HG03442 (cell line): Measurements from ENCODE around the gene MAZ.
"Not testable (repeated sequence)": the region's sequence is repeated elsewhere in the genome, so short reads cannot be mapped to it uniquely, and the experiment has no call there.

Experiments used
- ATAC-seq: cut with Tn5 transposase; IDR thresholded peaks from one replicate; pipeline ENCODE4 v1.9.1; 2021; ENCODE audit warnings: mild to moderate bottlenecking, moderate library complexity; ENCODE audit not compliant: unreplicated experiment

The MAZ gene

GRCh38 chr16:29806099-29806579 is at the start of gene MAZ:
Gene MAZ, plus strand, starts transcription at chr16:29806529. Its CDS starts 173 bp downstream, at chr16:29806702.
- no peak for ATAC-seq

- ATAC-seq = no peak
Measured at GRCh38 chr16:29756654-29757053, 49.7 kb upstream of the MAZ start.

- ATAC-seq = not testable (repeated sequence)
Measured at GRCh38 chr16:29757086-29757485, 49.2 kb upstream of the MAZ start.

GRCh38 chr16:29757950-29758466 is 48.3 kb upstream of the MAZ start:
- no peak for ATAC-seq

DNA sequence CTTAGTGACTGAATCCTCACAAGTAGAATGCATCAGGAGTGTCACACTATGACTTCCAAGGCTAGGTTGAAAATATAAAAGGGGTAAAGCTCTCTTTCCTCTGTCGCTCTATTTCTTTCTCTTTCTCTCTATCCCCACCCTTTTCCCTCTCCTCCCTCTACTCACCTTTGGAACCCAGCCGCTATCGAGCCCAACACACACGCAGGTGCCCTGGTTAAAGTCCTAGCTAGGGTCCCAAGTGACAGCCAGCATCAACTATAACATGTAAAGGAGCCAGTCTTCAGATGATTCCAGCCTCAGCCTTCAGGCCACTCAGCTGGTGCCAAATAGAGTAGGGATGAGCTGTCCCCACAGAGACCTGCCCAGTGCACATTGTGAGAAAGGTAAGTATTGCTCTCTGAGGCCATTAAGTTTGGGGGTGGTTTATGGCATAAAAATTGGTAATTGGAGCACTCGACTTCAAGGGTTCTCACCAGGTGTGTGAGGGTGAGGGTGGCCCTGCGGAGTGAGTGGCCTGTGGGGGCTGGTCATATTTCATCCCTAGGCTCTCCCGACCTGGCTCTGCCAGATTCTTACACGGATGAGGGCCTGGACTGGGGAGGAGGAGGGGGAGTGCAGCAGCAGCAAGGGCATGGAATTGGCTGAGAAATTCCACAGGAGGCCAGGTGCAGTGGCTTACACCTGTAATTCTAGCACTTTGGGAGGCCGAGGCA is 45.6 kb upstream of the MAZ start:
- ATAC-seq = no peak

DNA sequence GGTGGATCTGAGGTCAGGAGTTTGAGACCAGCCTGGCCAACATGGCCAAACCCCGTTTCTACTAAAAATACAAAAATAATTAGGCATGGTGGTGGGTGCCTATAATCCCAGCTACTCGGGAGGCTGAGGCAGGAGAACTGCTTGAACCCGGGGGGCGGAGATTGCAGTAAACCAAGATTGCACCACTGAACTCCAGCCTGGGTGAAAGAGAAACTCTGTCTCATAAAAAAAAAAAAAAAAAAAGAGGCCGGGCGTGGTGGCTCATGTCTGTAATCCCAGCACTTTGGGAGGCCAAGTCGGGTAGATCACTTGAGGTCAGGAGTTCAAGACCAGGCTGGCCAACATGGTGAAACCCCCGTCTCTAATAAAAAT is 45.1 kb upstream of the MAZ start:
- ATAC-seq = not testable (repeated sequence)

- ATAC-seq = no peak
Measured at GRCh38 chr16:29761882-29762281, 44.4 kb upstream of the MAZ start.

- ATAC-seq = no peak
Measured at GRCh38 chr16:29763326-29763725, 43.0 kb upstream of the MAZ start.

DNA sequence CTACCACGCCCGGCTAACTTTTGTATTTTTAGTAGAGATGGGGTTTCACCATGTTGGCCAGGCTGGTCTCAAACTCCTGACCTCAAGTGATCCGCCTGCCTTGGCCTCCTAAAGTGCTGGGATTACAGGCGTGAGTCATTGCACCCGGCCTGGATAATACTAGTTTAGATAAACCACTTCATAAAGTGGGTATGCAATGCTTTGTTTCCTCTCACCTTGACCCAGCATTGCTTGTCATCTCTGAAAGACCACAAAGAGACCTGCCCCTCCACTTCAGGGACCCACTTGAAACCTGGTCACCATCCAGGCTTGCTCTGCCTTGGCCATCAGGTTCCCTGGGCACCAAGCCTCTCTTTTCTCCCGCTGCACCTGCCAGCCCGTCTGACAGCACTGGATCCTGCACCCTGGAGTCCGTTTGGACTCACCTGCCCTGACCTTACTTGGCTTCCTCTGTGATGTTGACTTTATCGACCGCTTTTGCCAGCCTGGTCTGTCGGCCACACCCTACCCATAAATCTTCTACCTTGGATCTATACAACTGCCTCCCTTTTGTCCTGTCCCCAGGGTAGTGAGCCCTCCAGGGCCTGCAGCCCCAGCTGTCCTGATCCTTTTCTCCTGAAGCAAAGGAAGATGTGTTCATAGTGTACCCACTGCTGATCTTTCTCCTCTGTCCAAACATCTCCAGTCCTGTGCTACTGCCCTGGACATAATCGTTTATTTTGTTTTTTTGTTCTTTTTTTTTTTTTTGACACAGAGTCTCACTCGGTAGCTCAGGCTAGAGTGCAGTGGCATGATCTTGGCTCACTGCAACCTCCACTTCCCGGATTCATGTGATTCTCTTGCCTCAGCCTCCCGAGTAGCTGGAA is 40.9 kb upstream of the MAZ start:
- ATAC-seq = no peak

GRCh38 chr16:29766571-29766970 is 39.8 kb upstream of the MAZ start:
- no peak for ATAC-seq

DNA sequence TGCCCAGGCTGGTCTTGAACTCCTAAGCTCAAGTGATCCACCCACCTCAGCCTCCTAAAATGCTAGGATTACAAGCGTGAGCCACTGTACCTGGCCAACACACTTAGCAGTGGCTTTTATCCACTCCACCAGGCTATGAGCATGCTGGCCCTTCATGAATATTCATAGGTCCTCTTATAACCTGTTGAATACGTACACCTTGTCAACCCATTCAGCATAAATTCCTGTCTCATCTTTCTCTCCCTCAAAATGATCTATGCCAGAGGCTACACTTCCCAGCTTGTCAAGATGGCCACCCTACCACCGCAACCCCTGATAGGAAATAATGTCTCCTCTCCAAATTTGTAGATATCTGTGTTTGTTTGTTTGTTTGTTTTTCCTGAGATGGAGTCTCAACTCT is 39.3 kb upstream of the MAZ start:
- ATAC-seq = no peak

DNA sequence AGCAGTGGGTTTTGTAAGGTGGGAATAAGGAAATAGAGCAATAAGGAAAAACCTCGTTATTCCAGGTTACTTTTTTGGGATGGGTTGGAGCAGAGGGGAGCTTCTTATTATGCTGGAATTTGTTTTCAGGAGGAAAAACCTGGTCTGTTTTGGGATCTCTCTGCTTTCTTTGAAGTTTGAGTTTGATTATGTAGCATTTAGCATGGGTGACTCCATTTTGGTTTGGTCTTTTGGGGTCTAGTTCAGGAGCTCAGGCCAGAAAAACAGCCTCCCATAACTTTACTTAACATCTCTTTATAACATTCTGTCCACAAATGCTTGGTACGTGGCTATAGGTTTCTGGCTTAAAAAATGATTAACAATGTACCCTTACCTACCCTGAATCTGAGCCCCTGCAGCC is 36.8 kb upstream of the MAZ start:
- no peak for ATAC-seq

DNA sequence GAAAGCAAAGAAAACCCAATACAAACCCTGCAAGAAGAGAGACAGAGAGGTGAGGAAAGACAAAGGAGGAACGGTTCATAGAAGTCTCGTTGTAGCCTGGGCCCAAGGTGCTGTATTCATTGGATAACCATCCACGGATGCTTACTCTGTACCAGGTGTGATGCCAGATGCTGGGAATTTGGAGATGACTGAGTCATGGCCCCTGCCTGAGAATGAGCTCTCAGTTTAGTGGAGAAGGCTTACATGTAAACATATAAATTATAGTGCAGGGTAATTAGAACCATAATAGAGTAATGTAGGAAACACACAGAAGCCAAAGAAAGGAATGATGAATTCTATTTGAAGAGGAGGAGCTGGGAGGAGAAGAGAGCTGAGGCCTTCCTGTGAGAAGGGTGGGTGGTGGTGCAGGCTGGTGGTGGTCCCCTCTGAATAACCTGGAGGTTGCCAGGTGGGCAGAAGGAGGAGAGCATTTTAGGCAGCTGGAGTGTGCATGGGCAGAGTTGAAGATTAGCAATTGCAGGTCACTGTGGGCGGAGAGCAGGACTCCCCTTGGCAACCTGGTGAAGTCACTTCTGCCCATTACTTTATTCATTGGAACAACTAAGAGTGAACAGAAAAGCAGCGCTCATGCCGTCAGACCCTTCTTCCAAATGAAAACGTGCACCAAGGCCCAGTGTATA is 35.9 kb upstream of the MAZ start:
- no peak for ATAC-seq

DNA sequence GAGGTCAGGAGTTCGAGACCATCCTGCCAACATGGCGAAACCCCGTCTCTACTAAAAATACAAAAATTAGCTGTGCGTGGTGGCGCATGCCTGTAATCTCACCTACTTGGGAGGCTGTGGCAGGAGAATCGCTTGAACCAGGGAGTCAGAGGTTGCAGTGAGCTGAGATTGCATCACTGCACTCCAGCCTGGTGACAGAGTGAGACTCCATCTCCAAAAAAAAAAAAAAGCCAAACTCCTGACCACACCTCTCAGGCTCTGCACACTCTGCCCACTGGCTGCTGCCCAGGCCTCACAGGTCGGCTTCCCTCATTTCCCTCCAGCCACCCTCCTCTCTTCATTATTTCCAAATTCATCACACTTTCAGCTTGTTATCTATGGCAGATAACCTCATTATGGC is 34.0 kb upstream of the MAZ start:
- ATAC-seq = not testable (repeated sequence)

DNA sequence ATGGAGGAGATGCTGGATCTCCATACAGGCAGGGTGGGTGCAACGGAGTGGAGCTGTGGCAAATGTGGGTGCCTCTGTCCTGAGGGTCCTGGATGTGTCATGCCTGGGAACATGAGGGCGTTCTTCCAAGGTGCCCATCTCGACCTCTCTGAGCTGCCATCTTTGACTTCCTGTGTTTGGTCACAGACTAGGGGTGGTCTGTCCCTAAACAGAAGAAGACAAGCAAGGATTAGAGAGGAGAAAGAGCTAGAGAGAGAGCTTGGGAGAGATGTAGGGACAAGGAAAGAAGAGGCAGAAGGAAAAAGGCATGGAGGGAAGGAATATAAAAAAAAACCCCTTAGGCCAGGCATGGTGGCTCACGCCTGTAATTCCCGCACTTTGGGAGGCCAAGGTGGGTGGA is 31.6 kb upstream of the MAZ start:
- ATAC-seq = no peak

GRCh38 chr16:29775742-29776408 is 30.5 kb upstream of the MAZ start:
- no peak for ATAC-seq

- ATAC-seq = no peak
Measured at GRCh38 chr16:29777576-29778350, 28.6 kb upstream of the MAZ start, which contains the start of gene ZG16. Gene ZG16, plus strand, starts transcription at chr16:29778256. Its CDS starts 1,011 bp downstream, at chr16:29779267.

GRCh38 chr16:29779474-29779873 is 26.9 kb upstream of the MAZ start:
- no peak for ATAC-seq

- ATAC-seq = not testable (repeated sequence)
Measured at GRCh38 chr16:29783094-29783953, 23.0 kb upstream of the MAZ start.
